GM21723 (cell line): ENCODE data around the gene DNPH1.

Source experiments
- ATAC-seq: cut with Tn5 transposase; IDR thresholded peaks from one replicate; pipeline ENCODE4 v1.9.1; 2021; ENCODE audit warnings: mild to moderate bottlenecking, moderate library complexity; ENCODE audit not compliant: unreplicated experiment

DNPH1 gene

DNA sequence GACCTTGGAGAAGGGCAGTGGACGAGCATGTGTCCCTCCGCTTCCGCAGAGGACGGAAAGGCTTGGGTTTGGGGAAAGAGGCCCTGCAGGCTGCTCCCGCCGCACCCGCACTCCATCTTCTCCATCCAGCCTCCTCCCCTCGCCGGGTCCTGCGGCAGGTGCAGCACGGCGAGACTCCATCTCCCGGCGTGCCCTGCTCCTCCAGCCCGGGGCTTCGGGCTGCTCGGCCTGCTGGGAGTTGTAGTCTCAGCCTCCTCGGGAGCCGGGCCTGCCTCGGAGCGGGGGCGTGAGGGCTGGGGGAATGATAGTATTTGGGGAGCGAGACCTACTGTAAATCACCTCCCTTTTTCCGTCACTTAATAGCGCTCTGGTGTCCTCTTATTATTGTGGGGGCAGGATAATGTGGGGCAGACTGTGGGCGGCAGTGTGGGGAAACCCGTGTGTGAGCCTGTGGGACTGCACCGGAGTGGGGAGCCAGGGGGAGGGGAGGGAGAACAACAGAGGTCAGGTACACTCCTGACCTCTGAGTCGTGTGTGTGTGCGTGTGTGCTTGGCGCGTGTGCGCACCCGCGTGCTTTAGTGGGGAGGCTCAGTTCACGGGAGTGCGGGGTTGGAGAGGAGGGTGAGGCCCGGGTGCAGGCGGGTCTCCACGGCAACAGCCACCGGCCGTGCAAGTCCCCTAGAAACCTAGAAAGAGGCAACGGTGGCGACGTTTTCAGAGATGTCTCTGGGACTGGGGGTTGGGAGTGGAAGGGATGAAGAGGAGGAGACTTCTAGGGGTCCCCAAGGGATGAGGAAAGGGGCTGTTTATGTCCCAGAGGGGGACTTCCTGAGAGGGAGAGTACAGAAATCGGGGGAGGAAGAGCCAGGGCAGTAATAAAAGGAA, 18.1 kb upstream of the DNPH1 start:
- peak; percentile 90 for ATAC-seq

DNA sequence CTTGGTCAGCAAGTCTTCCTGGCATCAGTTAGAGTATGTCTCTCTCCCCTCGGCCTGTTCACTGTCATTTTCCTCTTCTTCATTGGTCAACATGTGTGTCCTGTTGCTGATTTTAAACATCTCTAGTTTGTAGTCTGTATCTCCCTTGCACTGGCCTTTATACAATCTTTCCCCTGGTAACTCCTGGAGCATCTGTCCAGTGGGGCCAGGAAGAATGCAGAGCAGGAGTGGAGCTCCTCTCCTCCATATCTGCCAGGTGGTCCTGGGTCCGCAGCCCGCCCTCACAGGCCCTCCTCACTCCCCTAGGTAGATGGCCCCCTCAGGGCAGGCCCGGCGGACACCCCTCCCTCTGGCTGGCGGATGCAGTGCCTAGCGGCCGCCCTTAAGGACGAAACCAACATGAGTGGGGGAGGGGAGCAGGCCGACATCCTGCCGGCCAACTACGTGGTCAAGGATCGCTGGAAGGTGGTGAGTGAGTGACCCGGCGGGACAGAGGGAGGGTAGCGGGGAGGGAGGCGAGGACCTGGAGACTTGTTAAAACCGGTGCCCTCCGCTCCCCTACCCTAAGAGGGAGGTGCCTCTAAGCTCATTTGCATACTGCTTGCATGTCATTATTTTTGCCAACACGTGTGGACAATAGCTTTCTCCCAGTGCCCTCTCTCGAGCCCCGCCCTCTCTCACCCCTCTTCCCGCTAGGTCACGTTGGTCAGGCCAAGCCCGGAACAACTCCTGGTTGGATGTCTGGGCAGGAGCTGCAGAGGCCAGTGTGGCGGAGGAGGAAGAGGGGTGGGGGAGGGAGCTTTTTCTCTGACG, 17.2 kb upstream of the DNPH1 start:
- ATAC-seq: peak; percentile 36

DNA sequence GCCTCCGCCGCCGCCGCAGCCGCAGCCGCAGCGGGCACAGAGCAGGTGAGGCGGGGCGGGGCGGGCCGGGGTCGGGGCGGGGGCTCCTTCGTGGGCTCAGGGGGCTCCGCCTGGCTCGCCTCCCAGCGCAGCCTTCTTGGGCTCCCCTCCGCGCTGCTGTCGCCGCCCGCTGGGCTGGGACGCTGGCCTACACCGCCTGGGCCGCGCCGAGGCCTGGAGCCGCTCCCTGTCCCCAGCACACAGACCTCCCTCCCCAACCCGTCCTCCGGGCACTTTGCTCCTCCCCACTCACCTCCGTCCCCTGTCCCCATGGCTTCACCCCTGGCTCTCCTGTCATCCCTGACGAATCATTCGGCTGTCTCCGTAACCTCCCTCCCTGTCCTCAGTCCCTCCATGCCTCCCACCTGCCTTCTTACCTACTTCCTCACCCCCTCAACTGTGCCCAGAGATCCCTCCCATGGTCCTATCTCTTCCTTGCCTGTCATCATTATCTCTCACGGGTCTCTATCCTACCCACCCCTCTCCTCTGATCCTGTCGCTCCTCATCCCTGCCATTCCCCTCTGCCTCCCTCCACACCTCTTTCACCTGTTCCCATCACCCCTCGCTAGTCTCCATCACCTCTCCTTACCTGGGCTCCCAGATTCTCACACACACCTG, 14.5 kb upstream of the DNPH1 start:
- ATAC-seq: no peak

DNA sequence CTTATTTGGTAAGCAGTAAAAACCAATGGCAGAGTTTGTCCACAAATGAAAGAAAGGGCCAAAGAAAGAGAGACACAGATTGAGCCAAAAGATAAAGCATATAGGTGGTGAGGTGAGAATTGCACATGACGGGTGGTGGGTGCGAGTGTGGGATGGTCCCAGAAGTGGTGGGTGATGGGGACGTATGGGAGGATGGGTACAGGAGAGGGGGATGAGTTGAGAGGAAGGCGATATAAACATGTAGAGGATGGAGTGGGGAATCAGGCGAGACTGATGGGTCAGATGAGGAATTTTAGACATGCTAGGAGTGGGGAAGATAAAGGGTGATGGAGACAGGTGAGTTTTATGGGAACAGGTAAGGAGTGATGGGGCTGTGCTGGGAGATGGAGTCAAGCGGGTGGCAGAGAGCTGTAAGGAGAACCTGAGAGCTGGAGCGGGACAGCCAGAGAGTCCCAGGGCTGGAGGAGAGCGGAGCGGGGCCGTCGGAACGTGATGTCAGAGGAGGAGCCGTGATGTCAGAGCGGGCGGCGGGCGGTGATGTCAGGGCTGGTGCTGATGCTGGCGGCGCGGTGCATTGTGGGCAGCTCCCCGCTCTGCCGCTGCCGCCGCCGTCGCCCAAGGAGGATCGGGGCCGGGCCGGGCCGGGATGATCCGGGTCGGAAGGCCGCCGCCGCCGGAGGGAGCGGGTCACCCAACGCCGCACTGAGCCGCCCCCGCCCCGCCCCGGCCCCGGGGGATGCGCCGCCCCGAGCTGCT, 13.8 kb upstream of the DNPH1 start, which contains the start of gene TTBK1:
TTBK1 (plus strand) TSS at position 574 of the 756 bp plus-strand sequence. CDS start 3,180 bp downstream, outside the sequence.
- no peak for ATAC-seq

DNA sequence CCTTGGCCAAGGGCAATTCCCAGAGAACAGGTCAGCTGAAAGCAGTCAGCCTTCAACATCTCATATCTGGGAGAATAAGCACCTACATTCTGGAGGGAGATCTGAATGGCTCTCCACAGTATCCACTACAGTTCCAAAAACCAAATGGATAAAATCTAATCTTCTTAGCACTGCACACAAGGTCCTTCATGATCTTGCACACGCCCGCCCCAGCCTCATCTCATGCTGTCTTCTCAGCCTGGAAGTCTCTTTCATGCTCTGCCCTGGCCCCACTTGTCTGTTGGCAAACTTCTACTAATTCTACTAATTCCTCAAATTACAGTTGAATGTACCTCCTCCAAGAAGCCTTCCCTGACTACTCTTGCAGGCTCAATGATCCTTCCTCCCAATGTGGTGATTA, 12.2 kb upstream of the DNPH1 start:
- ATAC-seq: no peak

DNA sequence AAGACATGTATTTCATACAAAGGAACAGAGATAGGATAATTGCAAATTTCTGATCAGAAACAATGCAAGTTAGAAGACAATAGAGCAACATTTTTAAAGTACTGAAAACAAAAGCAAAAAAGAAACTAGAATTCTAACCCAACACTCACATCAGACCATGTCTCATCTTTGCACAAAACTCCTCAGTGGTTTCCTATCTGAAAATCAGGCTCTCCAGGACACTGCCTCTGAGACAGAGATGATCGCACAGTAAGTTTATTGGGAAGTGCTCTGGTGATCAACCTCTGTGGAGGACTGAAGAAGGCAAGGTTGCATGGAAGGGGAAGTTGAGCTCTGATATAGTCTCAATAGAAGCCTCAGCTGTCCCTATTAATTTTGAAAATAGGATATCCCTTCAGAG, 11.7 kb upstream of the DNPH1 start:
- ATAC-seq: no peak

DNA sequence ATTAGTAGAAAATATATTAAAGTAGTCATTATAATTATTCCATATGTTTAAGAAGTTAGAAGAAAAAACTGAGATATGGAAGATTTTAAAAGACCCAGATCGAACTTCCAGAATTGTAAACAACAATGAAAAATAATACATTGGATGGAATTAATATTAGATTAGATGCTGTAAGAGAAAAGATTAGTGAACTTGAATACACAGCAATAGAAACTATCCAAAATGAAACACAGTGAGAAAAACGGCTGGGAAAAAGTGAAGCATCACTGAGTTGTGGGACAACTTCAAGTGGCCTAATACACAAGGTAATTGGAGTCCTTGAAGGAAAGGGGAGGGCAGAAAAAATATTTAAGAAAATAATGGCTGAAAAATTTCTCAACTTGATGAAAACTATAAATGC, 9.8 kb upstream of the DNPH1 start:
- ATAC-seq: no peak

DNA sequence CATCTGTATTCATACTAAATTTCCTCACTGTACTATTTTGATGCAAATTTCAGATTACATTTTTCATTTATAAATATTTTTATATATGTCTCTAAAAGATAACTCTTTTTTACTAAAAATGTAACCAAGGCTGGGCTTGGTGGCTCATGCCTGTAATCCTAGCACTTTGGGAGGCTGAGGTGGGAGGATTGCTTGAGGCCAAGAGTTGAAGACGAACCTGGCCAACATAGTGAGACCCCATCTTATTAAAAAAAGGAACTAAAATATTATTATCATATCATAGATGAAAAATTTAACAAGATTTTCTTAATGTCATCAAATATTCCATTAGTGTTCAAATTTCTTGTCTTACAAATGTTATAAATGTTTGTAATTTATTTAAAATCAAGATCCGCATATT, 6.6 kb upstream of the DNPH1 start:
- ATAC-seq: no peak

DNA sequence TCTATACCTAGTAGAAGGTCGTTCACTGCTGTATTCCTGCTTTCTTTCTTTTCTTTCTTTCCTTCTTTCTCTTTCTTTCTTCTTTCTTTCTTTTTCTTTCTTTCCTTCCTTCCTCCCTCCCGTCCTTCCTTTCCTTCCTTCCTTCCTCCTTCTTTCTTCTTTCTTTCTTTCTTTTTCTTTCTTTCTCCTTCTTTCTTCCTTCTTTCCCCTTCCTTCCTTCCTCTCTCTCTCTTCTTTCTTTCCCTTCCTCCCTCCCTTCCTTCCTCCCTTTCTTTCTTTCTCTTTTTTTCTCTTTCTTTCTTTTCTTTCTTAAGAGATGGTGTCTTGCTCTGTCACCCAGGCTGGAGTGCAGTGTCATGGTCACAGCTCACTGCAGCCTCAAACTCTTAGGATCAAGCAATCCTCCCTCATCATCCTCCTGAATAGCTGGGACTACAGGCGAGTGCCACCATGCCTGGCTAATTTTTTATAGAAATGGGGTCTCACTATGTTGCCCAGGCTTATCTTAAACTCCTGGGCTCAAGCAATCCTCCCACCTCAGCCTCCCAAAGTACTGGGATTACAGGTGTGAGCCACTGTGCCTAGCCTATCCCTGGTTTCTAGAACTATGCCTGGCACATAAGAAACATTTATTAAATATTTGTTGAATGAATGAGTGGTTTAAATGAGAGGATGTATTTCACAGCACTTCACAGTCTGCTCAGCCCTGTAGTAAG, 2.6 kb upstream of the DNPH1 start:
- ATAC-seq: no peak

DNA sequence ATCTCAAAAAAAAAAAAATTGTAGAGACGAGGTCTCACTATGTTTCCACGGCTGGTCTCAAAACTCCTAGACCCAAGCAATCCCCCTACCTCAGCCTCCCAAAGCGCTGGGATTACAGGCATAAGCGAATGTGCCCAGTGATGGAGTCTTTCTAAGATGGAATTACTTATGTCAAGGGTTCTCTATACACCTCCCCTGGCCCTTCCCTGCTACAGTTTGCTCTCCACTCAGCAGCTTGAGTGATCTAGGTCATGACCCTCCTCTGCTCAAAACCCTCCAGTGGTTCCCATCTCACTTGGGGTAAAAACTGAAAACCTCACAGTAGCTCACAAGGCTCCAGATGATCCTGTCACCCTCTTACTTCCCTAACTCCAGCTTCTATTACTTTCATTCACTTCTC, 1.8 kb upstream of the DNPH1 start:
- ATAC-seq: no peak

DNA sequence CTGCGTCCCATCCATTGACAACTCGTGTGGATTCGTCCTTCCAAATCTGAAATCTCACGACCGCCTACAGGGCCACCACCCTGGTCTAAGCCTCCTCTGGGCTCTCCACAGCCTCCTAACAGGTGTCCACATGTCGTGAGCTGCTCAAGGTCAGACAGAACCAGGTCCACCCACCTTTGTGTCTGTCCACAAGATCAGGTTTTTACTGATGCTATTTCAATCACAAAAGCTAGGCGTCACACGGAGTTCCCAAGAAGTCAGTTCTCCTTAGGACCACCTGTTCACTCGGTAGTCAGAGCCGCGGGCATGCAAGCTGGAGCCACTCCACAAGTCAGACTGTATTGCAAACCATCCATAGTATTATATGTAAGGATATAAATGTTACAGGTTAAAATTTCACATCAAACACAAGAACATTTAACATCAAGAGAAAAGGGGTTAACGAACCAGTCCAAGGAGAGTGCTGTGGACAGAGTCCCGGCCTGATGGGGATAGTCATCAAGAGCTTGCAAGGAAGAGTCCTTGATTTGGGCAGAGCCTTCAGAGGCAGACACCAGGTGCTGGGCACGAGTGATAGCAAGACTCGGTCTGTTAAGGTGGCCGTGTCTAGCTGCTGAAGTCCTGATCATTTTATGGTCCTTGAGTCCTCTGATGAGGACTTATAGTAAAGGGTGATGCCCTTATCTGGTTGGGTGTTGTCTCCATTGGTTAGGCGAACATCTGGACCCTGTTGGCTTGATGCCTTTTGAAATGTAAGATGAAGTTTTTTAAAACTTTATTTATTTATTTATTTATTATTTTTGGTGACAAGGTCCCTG, 731 bp upstream of the DNPH1 start:
- ATAC-seq: no peak

DNA sequence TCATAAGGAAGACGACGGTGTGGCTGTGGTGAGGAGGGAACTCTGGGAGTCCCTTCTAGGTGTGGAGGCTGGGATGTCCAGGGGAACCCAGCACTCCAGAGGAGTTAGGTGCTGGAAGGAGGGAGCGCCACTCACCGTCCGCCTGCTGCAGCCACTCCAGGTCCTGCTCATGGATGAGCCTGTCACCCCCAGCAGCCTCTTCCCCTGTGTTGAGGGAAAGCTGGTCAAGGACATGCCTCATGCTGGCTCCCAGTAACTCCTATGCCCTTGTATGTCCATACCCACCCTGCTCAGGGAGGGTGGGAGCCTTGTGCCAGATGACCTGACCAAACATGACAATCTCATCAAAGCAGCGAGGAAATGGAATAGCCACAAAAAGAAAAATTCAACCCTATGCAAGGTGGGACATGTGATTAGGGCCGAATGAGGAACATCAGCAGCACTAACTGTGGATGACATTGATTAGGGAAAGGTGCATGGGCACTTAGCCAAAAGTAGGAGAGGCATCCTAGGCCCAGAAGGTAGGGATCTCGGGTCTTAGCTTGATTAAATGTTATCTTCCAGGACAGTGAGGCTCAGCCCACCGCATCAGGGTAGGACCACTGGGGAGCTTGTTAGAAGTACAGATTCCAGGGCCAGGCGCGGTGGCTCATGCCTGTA, 3.0 kb downstream of the DNPH1 start:
- no peak for ATAC-seq

DNA sequence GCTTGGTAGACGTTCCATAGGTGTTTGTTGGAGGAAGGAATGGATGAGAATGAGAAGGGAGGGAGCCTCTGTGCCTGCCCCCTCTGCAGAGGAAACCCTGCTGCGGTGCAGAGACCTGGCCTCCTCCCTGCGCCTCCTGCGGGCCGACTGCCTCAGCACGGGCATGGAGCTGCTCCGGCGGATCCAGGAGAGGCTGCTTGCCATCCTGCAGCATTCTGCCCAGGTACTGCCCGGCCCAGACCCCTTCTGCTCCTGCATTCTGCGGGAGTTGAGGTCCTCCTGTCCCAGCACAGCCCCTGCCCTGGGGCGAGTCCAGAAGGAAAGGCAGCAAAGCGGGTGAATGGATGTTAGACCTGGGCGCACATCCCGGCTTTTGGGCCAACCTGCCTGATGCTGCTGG, 6.1 kb downstream of the DNPH1 start:
- no peak for ATAC-seq

DNA sequence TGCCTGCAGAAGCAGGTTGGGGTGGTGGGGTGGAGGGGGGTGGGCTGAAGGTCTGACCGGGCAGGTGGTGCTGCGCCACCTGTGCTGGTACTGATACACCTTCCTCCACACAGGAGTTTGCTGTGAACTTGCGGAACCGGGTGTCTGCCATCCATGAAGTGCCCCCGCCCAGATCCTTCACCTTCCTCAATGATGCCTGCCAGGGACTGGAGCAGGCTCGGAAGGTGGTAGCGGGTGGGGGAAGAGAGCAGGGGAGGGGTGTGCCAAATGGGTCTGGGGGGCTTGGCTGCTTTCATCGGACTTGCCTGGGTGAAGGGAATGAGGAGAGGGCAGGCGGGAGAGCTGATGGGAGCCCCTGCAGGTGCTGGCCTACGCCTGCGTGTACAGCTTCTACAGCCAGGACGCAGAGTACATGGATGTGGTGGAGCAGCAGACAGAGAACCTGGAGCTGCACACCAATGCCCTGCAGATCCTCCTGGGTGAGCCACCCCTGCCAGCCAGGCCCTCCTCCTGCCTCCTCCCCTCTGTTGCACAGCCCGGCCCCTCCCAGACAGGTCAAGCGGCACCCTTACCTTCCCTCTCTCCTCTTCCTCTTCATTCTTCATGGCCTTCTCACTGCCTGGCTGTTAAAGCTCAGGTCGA, 6.7 kb downstream of the DNPH1 start:
- ATAC-seq: no peak

DNA sequence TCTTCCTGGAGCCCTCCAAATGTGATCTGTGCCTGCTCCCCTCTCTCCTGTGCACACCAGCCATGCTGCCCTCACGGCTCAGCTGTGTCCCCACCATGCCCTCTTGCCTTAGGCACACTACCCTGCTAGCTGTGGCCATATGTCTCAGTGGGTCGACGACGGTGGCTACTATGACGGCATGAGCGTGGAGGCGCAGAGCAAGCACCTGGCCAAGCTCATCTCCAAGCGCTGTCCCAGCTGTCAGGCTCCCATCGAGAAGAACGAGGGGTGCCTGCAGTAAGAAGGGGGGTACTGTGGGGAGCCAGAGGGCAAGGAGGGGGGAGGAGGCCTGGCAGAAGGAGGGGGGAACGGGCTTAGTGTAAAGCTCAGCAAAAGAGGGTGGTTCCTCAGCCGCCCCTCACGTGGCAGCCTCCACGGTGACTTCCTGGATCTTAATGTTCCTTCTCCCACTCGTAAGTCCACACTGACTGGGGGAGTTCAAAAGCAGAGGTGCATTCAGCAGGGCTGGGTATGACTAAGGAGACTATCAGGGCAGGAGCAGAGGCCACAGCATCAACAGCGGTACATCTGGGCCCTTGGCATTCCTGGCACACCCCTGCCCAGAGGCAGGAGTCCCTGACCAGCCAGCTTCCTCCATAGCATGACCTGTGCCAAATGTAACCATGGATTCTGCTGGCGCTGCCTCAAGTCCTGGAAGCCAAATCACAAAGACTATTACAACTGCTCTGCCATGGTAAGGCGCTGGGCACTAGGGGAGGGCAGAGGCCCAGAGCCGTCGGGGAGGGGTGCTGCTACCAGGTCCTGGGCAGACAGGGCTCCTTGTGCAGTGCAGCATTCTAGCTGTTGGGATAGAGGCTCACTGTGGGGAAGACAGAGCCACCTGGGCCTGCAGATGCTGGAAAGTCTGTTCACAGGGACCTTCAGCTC, 8.0 kb downstream of the DNPH1 start:
- no peak for ATAC-seq

DNA sequence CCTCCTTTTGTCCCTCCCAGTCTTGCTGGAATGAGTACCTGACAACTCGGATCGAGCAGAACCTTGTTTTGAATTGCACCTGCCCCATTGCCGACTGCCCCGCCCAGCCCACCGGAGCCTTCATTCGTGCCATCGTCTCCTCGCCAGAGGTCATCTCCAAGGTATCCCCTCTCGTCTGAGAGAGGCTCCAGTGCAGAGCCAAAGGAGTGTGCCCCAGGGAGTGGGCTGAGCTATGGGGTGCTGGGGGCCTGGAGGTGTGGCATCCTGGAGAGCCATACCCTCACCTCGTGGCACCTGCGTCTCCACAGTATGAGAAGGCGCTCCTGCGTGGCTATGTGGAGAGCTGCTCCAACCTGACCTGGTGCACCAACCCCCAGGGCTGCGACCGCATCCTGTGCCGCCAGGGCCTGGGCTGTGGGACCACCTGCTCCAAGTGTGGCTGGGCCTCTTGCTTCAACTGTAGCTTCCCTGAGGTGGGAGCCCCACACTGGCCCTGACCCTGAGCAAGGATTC, 8.8 kb downstream of the DNPH1 start:
- no peak for ATAC-seq

DNA sequence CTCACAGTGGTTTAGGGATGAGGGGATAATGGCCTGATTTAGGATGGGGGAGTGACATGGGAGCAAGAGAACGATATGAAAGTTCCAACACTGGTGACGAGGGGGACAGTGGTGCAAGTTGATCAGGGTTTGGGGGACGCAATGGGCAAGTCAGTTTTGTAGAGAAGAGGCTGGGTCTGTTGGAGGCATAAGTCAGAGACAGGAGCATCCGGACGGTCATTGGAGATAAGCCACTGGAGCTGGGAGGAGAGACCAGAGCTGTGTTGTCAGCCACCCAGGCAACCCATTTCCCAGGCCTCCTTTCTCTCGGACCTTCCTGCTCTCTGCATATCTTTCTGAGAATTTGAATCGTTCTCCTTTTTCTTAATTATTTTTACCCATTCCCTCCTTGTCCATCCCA, 9.5 kb downstream of the DNPH1 start:
- no peak for ATAC-seq
